ENCODE data around the gene WNK2.

Gene WNK2

GRCh38 chr9:93181672-93182435 lies 2.1 kb upstream of the WNK2 start:
- Histone ChIP-seq H3K27me3 (peaks cover 9% of the 10 kb centered on the region), H3K4me3 (ENCODE audit: low read depth, low read length) (no peak overlapping the region)

GRCh38 chr9:93182572-93182971 lies 1.4 kb upstream of the WNK2 start:
- no peaks in the 10 kb centered on the region for H3K4me1 ChIP-seq
- no peak overlapping the region for H3K4me3 ChIP-seq (ENCODE audit: low read depth, low read length)
- no peak for DNase-seq
- no peaks in the 10 kb centered on the region for H3K36me3 ChIP-seq
- no peaks in the 10 kb centered on the region for H3K9me3 ChIP-seq
- no peak for TF ChIP-seq CTCF (IDR thresholded peaks at IDR 0.05; ENCODE audit: low read depth, low read length)
- peaks cover 9% of the 10 kb centered on the region for H3K27me3 ChIP-seq

More at GRCh38 chr9:93181672-93182435, 2.1 kb upstream of the WNK2 start:
- TF ChIP-seq CTCF (IDR thresholded peaks at IDR 0.05; ENCODE audit: low read depth, low read length) = no peak
- Histone ChIP-seq H3K4me1 (no peaks in the 10 kb centered on the region), H3K36me3 (no peaks in the 10 kb centered on the region), H3K9me3 (no peaks in the 10 kb centered on the region)
- no peak for DNase-seq

GRCh38 chr9:93183131-93183662 lies 742 bp upstream of the WNK2 start:
- H3K4me3 ChIP-seq (ENCODE audit: low read depth, low read length) = peak overlapping the region; percentile 37
- H3K9me3 ChIP-seq = no peaks in the 10 kb centered on the region
- H3K4me1 ChIP-seq = no peaks in the 10 kb centered on the region
- no peak for DNase-seq
- TF ChIP-seq CTCF (IDR thresholded peaks at IDR 0.05; ENCODE audit: low read depth, low read length) = no peak
- no peaks in the 10 kb centered on the region for H3K36me3 ChIP-seq
- H3K27me3 ChIP-seq = peaks cover 9% of the 10 kb centered on the region

GRCh38 chr9:93184432-93185265 lies 710 bp downstream of the WNK2 start:
- no peaks in the 10 kb centered on the region for H3K9me3 ChIP-seq
- peaks cover 9% of the 10 kb centered on the region for H3K27me3 ChIP-seq
- no peak for DNase-seq
- H3K4me1 ChIP-seq = no peaks in the 10 kb centered on the region
- H3K36me3 ChIP-seq = no peaks in the 10 kb centered on the region
- no peak for TF ChIP-seq CTCF (IDR thresholded peaks at IDR 0.05; ENCODE audit: low read depth, low read length)
- peak overlapping the region; percentile 26 for H3K4me3 ChIP-seq (ENCODE audit: low read depth, low read length)

- Histone ChIP-seq H3K36me3 (no peaks in the 10 kb centered on the region), H3K4me1 (no peaks in the 10 kb centered on the region), H3K9me3 (no peaks in the 10 kb centered on the region), H3K4me3 (ENCODE audit: low read depth, low read length) (no peak overlapping the region), H3K27me3 (peaks cover 9% of the 10 kb centered on the region)
- no peak for DNase-seq
- no peak for TF ChIP-seq CTCF (IDR thresholded peaks at IDR 0.05; ENCODE audit: low read depth, low read length)
Measured at GRCh38 chr9:93185266-93186214, 1.6 kb downstream of the WNK2 start.
